ENCODE measurements around the gene APCDD1. TPM values are rescaled to one million over a fixed set of nuclear protein-coding genes. Genes with fewer than 3 reads are reported as not detected.
A peak's percentile ranks its signal among the peaks of the same experiment; 100 is the strongest.

The APCDD1 gene
- total RNA-seq (not detected), total RNA-seq (0 to 0.29 (median 0) reads per million in 172 experiments)
- polyA plus RNA-seq (2013, experiment 1 of 2): 0.37 TPM
- polyA plus RNA-seq (2013, experiment 2 of 2): 0.48 TPM

DNA sequence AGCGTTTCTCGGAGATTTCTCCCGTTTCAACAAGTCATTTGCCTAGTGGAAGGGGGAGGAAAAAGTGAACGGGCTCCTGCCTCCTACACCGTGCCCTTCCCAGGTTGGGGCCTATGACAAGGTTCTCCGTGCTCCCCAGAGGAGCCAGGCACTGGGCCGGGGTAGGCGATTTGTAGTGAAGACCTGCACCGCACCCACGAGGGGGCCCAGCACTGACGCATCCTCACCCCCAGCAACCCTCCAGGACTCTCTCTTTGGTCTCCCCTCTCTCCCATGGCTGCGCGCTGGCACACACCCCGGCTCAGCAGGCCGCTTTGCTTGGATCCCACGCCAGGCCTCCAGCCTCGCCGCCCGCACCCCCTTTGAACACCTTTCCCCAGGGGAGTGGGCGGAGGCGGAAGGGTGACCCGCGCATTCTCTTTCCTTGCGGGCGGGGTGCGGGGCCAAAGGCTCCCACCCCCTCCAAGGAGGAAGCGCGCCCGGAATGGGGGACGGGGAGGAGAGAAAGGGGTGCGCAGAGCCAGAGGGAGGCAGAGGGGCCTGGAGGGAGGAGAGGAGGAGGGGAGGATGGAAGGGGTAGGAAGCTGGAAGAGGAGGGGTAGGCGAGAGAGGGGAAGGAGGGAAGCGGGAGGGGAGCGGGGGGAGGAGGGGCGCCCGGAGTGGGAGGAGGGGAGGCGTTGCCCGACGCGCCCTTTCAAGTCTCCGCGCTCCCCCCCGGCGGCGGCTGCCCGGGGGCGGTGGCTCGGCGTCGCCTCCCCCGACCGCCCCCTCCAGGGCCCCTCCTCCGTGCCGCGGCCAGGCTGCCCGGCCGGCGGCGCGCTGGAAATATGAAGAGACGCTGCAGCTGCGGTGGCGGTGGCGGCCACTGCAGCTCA is at the start of gene APCDD1:
Gene APCDD1 (plus strand): TSS at position 830 of the 875 bp plus-strand sequence. CDS start 347 bp downstream, outside the sequence.
- CTCF ChIA-PET: no interaction called here
- H3K36me3 ChIP-seq (ENCODE audit: insufficient read depth, low read length): no peaks in the 10 kb centered on the region
- peak within 1 kb of the TSS; percentile 6 for H3K4me3 ChIP-seq (ENCODE audit: low read length)
- Mint-ChIP-seq H3K4me3 (peak within 1 kb of the TSS; percentile 53), H3K4me1 (ENCODE audit: low read depth) (peaks cover 4% of the 10 kb centered on the region), H3K36me3 (ENCODE audit: low read depth) (no peaks in the 10 kb centered on the region), H3K27ac (no peak within 1 kb of the TSS), H3K27me3 (peaks cover 73% of the 10 kb centered on the region), H3K9me3 (no peaks in the 10 kb centered on the region)
- intact Hi-C loops (cut with DNase I, micrococcal nuclease): no loop called here
- peak in 1 of 14 experiments; percentile 10 for DNase-seq
- ATAC-seq (ENCODE audit: poor library complexity): no peak
- H3K27ac ChIP-seq (ENCODE audit: low read depth in 1 of 2, low read length in 2 of 2): no peak within 1 kb of the TSS
- POLR2A ChIA-PET: no interaction called here
- no peaks in the 10 kb centered on the region for H3K4me1 ChIP-seq (ENCODE audit: insufficient read depth, low read length)
- H3K27me3 ChIP-seq (ENCODE audit: control insufficient read depth in 1 of 2, insufficient read depth in 2 of 2, low read length in 2 of 2): peaks cover 31 to 38% of the 10 kb centered on the region in 2 experiments
- TF ChIP-seq, protein P1, sequence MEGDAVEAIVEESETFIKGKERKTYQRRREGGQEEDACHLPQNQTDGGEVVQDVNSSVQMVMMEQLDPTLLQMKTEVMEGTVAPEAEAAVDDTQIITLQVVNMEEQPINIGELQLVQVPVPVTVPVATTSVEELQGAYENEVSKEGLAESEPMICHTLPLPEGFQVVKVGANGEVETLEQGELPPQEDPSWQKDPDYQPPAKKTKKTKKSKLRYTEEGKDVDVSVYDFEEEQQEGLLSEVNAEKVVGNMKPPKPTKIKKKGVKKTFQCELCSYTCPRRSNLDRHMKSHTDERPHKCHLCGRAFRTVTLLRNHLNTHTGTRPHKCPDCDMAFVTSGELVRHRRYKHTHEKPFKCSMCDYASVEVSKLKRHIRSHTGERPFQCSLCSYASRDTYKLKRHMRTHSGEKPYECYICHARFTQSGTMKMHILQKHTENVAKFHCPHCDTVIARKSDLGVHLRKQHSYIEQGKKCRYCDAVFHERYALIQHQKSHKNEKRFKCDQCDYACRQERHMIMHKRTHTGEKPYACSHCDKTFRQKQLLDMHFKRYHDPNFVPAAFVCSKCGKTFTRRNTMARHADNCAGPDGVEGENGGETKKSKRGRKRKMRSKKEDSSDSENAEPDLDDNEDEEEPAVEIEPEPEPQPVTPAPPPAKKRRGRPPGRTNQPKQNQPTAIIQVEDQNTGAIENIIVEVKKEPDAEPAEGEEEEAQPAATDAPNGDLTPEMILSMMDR (IDR thresholded peaks at IDR 0.05): no peak
- peaks cover 0 to 9% of the 10 kb centered on the region in 2 experiments for H3K9me3 ChIP-seq (ENCODE audit: control insufficient read depth in 1 of 2, insufficient read depth in 1 of 2, low read length in 2 of 2)

DNA sequence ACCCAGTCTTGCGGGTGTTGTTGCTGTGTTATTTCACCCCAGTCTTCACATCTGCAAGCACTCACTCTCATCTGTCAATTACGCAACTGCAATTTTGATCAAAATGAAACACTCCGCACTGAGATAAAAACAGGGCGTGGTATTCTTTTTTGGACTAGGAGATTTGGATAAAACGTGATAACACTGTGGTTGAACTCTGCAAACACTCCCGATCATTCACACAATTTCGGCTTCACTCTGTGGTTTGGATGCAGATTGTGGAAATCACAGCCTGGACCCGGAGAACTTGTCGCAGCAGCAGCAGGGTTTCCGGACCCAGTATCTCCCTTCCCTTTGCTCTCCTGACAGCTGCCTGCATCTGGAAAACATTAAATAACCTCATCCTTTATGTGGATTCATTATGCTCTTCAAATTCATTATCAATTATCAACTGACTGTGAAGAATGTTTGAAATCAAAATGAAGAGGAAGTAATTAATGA is 49.4 kb upstream of the APCDD1 start:
- intact Hi-C loops (cut with DNase I, micrococcal nuclease): no loop called here
- DNase-seq (no peak), ATAC-seq (ENCODE audit: poor library complexity) (no peak)
- POLR2A ChIA-PET: no interaction called here
- no peak overlapping the region for H3K27ac Mint-ChIP-seq
- Histone ChIP-seq H3K4me1 (ENCODE audit: insufficient read depth, low read length) (no peaks in the 10 kb centered on the region), H3K36me3 (ENCODE audit: insufficient read depth, low read length) (no peaks in the 10 kb centered on the region), H3K27me3 (ENCODE audit: control insufficient read depth in 1 of 2, insufficient read depth in 2 of 2, low read length in 2 of 2) (no peaks in the 10 kb centered on the region), H3K27ac (ENCODE audit: low read depth in 1 of 2, low read length in 2 of 2) (no peak overlapping the region), H3K9me3 (ENCODE audit: control insufficient read depth in 1 of 2, insufficient read depth in 1 of 2, low read length in 2 of 2) (peaks cover 0 to 4% of the 10 kb centered on the region in 2 experiments), H3K4me3 (ENCODE audit: low read length) (no peak overlapping the region)
- no peak overlapping the region for H3K4me3 Mint-ChIP-seq
- CTCF ChIA-PET: no interaction called here
- TF ChIP-seq, protein P1 (IDR thresholded peaks at IDR 0.05): no peak
- peaks cover 9% of the 10 kb centered on the region for H3K27me3 Mint-ChIP-seq
- H3K36me3 Mint-ChIP-seq (ENCODE audit: low read depth): no peaks in the 10 kb centered on the region
- H3K4me1 Mint-ChIP-seq (ENCODE audit: low read depth): no peaks in the 10 kb centered on the region
- H3K9me3 Mint-ChIP-seq: no peaks in the 10 kb centered on the region

DNA sequence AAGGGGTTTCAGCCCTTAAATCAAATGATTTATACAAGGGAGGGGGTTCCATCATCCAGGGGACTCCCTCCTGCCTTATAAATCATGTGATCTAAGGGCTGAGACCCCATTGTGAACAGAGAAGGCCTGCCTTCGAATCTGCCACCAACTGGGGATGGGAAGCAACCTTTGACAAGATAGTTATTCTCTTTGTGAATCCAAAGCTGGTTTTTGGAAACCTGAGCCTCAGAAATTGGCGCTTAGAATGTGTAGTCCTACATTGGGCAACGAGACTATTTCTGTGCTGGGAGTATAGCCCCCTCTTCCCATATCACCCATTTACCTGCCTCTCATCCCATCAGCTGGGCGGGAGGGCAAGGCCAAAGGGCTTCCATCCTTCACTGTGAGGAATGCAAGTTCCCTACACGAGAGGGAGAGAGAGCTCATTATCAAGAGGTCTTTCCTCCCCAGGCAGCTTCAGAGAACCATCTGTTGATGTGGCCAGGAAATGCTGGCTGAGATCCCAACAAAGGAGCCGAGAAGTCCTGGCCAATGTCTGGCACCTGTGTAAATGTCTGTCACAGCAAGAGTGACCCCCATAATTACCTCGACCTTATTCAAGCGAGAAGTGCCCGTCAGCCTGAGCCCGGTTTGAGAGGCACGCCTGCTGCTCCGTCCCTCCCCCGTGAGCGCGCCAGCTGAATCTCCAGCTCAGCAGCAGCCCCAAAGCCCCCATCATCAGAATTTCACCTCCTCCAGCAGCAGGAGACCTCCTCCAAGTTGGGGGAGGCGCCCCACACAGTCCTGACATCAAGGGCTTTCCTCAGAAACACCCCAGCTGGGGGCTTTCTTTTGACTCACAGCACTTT is 48.4 kb upstream of the APCDD1 start:
- ChIA-PET POLR2A (no interaction called here), CTCF (no interaction called here)
- no peaks in the 10 kb centered on the region for H3K36me3 Mint-ChIP-seq (ENCODE audit: low read depth)
- no peak overlapping the region for H3K4me3 ChIP-seq (ENCODE audit: low read length)
- no peaks in the 10 kb centered on the region for H3K9me3 Mint-ChIP-seq
- H3K4me1 ChIP-seq (ENCODE audit: insufficient read depth, low read length): no peaks in the 10 kb centered on the region
- TF ChIP-seq, protein P1 (IDR thresholded peaks at IDR 0.05): no peak
- H3K27ac ChIP-seq (ENCODE audit: low read depth in 1 of 2, low read length in 2 of 2): no peak overlapping the region
- DNase-seq (no peak), ATAC-seq (ENCODE audit: poor library complexity) (no peak)
- no peak overlapping the region for H3K27ac Mint-ChIP-seq
- no peaks in the 10 kb centered on the region for H3K36me3 ChIP-seq (ENCODE audit: insufficient read depth, low read length)
- H3K27me3 ChIP-seq (ENCODE audit: control insufficient read depth in 1 of 2, insufficient read depth in 2 of 2, low read length in 2 of 2): no peaks in the 10 kb centered on the region
- peaks cover 9% of the 10 kb centered on the region for H3K27me3 Mint-ChIP-seq
- no peak overlapping the region for H3K4me3 Mint-ChIP-seq
- H3K9me3 ChIP-seq (ENCODE audit: control insufficient read depth in 1 of 2, insufficient read depth in 1 of 2, low read length in 2 of 2): peaks cover 0 to 4% of the 10 kb centered on the region in 2 experiments
- intact Hi-C loops (cut with DNase I, micrococcal nuclease): no loop called here
- H3K4me1 Mint-ChIP-seq (ENCODE audit: low read depth): no peaks in the 10 kb centered on the region

Measured in CD4-positive, alpha-beta T cell (primary cell).